HG03469 (cell line): Measurements from ENCODE around the gene SOX6.

Experiments
- ATAC-seq: cut with Tn5 transposase; IDR thresholded peaks from one replicate; pipeline ENCODE4 v1.9.1; 2021; ENCODE audit warnings: mild to moderate bottlenecking, moderate library complexity, moderate number of reproducible peaks; ENCODE audit not compliant: unreplicated experiment

Gene SOX6

DNA sequence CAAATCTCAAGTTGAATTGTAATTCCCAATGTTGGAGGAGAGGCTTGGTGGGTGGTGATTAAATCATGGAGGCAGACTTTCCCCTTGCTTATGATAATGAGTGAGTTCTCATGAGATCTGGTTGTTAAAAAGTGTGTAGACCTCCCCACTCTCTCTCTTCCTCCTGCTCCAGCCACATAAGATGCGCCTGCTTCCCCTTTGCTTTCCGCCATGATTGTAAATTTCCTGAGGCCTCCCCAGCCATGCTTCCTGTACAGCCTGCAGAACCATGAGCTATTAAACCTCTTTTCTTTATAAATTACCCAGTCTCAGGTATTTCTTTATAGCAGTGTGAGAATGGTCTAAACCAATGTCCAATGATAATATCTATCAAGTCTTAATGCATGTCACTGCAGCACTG is 34.2 kb downstream of the SOX6 start:
- no peak for ATAC-seq

DNA sequence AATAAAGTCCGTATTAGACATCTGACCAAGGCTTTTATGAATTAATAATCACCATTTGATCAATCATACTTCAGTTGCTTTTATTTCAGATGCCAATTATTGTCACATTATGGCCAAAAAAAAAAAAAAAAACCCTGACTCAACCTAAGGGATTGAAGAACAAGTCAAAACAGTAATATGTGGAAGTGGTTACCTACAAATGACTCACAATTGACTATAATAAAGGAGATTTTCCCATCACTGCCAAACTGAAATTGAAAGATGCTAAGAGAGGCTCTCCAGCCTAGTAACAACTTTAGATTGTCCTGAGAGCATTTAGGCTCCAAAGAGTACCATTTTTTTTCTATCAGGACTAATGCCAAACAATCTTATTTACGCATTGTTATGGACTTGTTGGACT is 35.2 kb downstream of the SOX6 start:
- ATAC-seq = no peak

DNA sequence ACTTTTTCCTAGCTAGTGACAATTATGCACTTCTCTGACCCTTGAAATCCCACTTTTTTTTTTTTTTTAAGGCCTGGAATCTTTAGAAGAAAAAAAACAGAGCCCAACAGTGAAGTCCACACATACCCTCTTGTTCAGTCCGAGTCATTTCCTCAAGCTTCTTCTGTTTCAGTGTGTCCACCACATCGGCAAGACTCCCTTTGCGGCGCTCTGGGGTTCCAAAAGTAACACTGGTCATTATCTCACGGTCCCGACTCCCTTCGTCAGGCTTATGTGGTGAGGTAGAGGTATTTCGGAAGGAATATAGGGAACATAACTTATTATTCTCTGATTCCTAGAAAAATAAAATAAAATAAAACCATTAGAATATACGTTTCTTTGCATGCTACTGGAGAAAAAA is 38.0 kb downstream of the SOX6 start:
- ATAC-seq = no peak

DNA sequence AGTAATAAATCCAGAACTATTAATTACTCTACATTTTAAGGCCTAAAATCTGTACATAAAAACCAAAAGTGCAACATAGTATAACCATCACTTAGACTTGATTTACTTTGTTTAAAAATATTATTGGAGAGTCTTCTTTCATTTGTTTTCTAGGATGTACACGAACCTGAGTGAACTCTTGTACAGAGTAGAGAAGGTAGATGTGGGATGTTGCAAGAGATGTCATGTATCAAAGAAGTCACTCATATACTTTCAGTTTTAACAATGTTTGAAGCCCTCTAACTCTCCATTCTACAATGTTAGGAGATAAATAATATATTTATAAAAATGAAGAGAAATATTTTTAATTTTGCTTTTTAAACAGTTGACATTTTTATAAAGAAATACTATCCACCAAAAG is 38.6 kb downstream of the SOX6 start:
- ATAC-seq = no peak

DNA sequence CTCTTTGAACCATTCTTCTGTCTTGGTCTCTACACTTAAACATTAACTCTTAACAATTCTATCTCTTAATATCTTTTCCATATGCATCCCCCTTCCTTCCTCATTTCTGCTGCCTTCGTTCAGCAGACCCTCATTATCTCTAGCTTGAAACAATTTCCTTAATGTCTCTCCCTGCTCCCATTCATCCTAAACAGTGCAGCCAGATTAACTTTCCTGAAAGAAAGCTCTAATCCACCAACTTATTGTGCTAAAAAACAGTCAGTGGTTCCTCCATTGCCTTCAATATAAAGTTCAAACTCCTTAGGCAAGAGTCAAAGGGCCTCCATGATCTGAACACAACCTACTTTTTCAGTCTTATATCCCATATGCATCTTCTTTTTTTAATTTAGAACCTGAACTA is 42.5 kb downstream of the SOX6 start:
- ATAC-seq = no peak

DNA sequence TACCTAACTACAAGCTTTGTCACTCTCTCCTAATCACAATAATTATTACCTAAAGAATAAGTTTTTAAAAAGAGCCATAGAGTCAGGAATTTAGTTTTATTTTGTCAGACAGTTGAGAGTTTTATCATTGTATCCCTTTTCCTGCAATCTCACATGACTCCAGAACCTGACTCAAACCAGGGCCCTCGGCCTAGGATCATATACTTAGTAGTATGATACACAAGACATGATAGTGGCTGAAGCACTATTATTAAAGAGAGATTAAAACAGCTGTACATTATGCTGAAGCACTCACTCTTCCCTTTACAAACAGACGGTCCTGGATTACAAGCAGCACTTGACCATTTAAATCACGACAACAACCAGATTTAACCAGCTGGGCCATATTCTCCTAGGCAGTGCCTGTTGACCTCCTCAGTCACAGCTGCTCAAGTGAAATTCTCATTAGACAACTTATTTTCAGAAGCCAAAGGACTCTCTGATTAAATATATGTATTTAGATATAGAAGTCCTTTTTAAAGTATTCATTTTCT is 44.0 kb downstream of the SOX6 start:
- ATAC-seq = no peak

DNA sequence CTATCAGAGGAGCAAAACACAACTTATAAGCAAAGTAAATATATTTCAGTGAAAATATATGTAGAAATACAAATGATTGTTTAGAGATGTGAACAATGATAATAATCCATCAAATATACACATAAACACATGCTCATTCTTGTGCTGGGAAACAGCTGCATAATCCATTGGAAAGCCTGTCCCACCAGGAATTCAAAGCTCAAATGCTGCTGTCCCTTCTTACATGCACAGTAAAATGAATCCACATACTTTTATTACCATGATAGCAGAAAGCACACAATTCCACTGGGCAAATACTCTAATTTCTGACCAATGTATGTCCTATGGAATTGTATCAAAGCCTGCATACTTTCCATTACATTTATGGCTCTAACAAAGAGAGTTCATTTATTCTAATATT is 44.5 kb downstream of the SOX6 start:
- ATAC-seq = no peak

DNA sequence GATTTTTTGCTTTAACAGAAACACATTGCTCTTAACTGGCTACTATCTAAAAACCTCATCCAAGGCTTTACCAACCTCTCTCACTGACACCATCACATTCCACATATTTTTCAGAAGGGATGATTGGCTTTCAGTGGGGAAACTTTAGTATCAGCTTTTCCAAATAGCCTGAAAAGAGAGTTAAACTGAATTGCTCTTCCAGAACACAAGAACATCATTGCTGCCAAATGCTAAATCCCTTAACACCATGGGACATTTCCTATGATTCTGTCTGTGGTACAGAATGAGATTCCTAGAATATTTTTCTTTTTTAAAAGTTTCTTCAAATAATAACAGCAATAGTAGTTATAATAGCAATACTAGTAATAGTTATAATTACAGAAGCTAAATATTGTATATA is 45.4 kb downstream of the SOX6 start:
- ATAC-seq = no peak

DNA sequence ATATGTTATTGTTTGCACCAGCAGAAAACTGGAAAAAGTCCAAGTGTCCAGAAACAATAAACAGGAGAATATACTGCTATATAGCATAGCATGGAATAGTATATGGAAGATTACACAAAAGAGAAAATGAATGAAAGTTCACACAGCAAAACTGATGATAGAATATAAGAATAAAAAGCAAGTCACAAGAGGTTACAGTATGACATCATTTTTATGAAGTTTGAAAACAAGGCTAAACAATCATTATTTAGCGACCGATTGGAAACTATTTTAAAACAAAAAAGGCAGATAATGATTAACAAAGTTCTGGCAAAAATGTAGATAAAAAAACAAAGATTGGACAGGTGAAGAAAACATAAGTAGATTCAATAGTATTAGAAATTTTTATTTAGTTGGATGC is 47.1 kb downstream of the SOX6 start:
- no peak for ATAC-seq

DNA sequence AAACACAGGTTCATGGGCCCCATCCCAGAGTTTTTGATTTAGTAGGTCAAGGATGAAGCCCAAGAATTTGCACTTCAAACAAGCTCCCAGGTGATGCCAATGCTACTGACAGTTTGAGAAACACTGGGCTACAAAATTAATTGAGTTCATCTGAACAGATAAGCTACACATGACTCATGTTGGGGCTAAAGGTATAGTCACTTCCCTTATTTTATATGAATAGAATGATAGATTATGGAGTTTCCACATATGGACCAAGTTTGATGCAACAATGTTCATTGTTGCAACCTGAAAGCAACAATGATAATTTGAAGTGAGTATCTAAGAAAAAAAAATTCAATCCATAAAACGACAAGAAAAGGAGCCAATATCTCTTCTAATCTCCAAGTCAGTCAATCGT is 54.9 kb downstream of the SOX6 start:
- ATAC-seq = no peak

DNA sequence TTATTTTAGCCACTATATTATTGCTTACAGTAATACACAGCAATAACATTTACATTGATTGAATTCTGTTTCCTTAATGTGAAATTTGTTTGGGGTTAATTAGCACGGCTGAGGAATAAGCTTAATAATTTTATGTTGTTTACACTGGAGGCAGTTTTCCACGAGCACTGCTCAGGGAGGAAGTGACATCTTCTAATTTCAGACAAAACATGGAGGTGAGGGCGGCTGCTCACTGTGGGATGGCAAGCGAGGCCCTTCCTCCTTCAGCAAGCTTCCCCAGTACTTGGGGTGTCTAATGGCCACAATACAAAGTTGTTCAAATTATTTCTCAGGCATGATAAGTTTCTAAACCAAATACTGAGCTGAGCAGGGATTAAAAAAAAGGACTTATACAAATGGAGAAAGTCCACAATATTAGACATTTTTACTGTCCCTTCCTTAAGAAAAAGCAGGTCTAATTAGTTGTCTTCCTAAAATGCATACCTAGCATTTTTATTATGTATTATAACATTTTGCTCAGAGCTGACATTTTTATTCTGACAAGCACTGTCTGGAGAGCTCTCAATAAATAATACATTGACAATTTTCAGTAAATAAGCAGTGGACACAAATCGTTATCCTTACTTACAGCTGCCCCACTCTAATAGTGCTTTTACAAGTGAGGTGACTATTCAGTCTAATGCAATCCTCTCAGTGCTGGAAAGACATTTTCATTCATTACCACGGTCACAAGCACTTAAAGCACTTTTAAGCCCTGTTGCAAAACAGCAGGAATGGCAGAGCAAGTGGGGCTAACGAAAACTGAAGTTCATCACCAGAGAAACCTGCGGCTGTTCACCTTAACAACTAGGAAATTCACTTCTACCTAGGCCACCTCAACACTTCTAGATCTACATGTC is 56.2 kb downstream of the SOX6 start:
- no peak for ATAC-seq

DNA sequence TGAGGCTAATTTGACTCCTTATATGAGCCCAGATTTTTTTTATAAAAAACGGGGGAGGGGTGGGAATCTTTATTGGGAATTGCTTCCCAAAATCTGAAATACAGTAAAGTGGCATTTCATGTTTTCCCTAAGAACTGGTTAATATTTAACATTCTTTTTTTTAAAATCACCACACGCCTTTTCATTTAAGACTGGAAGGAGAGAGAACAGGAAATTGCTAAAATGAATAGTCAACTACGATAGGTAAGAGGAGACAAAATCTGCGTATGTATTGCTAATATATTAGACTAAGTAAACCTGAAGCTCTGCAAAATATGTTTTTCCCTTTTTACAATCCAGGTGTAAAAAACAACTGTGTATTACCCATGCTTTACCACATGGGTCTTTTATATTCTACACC is 57.0 kb downstream of the SOX6 start:
- no peak for ATAC-seq

DNA sequence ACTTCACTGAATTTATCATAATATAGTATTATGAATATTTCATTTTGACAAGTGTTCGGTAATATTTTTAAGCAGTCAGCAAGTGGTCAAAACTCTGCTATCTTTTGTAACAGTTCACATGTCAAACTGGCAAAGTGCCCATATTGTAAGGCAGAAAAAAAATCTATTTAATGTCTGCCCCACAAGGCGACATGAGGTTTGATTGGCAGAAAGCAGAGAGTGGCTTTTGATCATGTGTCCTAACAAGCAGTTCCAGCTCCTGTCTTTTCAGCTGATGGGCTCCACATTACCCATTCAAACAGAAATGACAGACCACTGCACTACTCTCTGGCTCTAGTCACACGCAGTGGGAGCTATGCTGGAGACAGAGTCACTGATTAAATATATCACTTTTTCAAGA is 59.0 kb downstream of the SOX6 start:
- no peak for ATAC-seq

DNA sequence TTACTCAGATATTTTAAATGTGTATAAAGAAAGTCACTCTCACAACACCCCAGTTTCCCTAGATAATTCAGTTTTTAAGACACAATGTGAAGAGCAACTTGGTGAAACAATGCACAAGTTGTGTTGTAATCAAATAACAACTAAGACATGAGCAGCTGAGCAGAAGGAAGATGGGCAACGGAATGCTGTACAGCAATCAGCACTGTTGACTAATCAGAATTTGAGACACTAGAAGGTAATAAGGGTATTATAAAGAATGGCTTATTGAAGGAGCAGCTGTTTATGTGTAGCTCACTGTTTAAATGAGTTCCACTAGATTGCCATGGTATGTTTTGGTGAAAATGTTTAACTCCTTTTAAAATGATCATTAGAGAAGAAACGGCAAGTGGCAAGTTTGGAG is 60.1 kb downstream of the SOX6 start:
- no peak for ATAC-seq

DNA sequence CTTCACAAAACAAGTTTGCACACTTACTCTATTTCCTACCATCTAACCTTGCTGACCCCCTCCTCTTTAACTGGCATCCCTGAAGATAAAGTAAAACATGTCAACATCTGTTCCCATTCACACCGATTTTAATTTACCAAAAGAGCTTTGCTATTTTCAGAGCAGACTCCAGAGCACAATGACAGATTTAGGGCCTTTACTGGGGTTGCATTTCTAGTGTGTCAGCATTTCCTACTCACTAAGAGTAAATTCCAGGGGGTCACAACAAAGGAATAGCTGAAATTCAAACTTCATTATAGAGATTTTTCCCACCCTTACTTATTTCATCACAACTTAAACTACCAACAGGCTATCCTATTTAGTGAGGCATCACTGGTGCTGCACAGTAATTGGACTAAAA is 60.8 kb downstream of the SOX6 start:
- no peak for ATAC-seq

DNA sequence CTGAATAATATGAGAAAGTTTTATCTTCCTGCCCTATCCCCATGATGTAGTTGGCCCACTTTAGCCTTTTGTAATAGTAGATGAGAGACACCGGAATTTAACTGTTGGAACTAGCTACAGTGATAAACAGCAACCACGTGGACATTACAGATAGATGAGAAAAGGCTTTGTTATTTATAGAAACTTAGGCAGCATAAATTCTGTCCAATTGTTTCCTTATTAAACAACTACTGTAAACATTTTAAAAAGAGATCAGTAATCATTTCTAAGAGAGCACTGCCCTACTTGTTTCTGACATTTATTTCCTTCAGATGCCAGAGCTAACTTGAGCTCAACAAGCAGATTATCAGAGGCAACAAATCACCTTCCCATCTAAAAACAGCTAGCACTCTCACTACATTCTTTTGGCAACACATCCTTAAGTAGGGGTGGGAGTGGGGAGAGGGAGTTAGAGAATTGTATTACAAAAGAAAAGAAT is 63.1 kb downstream of the SOX6 start:
- ATAC-seq = no peak

DNA sequence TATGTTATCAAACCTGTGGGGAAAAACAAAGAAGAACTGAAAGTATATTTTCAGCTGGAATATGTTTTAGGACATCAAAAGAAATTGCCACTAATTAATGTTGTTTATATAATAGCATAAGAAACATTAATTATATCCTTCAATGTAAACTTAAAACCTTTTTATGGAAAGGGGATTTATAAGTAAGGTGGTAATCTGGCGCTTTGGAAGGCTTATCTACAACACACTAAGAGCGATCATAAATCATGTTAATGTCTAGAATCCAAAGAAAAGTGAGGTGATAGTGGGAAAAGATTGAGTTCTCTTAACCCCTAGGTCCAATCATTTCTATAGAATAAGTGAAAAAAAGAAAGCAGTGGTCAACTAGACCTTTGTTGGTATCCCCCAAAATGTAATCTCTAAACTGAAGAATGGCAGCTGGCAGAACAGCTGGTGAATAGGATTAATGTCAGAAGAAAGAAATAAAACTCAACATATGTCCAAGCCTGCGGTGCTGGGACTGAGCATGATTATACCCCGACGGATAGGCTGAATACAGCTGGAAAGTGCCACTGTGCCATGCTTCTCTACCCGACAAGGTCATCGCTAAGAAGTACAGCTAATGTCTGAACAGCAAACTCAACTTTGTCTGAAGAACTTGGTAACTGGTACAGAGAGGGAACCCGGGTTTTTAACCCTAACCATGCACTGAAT is 64.0 kb downstream of the SOX6 start:
- ATAC-seq = no peak

DNA sequence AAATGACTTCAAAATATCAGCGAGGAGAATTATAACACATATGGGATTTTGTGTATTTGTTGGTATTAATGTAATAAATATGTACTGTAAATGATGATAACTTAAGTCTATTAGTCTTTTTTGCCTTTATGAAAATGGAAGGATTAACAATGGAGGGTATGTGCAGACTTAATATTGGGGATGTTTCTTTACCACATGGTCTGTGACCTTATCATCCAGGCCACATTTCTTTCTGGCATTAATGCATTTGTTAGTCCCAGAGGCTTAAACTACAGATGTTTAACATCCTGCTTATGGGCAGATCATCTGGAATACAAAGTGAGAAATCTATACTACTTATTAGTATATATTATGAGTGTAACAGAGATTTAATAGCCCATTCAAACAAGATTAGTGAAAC is 64.6 kb downstream of the SOX6 start:
- no peak for ATAC-seq

DNA sequence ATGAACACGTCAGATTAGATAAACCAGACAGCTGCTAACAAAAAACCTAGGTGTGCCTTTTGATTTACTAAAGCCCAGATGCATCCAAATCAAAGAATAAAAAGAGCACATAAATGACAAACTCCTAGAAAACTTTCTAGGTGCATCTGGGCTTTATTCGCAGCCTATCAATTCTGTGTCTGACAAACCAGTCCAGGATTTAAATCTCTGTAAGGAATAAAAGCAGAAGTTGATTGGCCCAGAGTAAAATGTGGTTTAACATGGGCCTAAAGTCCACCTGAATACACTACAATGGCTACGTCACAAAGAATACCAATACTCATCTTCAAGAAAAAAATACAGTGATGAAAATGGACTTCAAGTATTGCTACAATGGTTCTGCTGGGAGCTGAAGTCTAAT is 66.8 kb downstream of the SOX6 start:
- no peak for ATAC-seq

DNA sequence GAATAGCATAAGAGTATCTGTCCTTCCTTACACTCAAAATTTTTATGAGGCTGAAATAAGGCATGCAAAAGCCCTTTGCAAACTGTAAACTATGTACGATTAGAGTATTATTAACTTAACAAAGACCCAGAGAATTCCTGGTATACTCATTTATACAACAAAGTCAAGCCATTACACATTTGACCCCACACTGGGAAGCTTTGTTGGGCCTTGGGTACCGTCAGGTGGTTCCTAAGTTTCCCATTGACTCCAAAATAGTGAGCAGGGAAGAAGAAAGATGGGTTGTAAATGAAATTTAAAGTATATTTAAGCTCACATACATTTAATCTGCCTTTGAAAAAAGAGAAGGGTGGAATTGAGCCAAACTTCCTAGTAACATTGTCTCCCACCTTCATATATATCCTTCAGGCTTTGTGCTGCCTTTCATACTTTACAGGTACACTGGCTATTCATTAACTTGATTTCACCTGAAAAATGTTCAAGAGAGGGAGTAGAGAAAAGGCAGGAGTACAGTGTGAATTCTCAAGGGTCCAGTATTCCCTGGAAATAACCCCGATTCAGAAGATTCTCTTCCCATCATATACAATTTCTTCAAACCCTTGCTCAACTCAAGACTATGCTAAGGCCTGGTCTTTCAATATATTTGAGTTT is 68.6 kb downstream of the SOX6 start:
- no peak for ATAC-seq

DNA sequence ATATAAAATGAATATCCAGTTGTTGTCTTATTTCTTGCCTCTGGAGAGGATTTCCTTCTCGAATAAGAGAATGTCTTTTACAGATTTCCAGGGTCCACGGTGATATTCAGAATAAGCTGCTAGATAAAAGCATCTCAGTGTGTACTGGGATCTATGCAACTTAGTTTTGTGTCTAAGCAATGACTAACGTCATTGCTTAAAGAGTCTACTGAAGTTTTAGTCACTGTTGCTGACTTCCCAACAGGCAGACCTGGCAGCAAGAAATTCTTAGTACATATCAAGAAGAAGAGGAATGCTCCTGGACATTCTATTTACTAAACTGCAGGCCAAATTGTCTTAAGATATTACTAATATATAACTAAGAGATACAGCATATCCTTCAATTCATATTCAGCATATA is 70.3 kb downstream of the SOX6 start:
- no peak for ATAC-seq

DNA sequence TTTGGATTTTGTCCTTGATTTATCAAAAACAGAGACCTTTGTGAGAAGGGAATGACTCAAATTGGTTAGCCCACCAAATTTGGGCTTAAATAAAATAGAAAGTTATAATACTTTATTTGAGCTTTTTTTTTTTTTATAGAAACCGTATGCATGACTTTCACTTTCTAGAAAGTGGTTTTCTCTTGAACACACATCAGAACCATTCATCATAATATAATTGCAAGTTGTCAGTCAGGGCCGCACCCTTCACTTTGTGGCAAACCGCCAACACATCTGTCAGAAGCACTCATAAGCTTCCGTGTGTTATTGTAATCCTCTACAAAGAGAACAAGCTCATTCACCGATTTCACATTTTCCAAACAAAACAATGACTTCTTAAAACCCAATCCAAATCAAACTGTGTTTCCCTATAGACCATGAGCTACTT is 76.1 kb downstream of the SOX6 start:
- ATAC-seq = no peak
